Superior temporal gyrus (tissue), 1 donor: ENCODE measurements around the gene URGCP.

Source experiments
- DNase-seq: peaks from one replicate; pipeline ENCODE4 v3.0.0-alpha.2; 2016; ENCODE audit errors: extremely low spot score

Gene URGCP

GRCh38 chr7:43906331-43907010 lies at the start of gene URGCP:
Gene URGCP (minus strand): TSS chr7:43906596. CDS start chr7:43906575, 21 bp downstream.
- DNase-seq, result no peak

GRCh38 chr7:43956027-43956426 lies 49.6 kb upstream of the URGCP start:
- DNase-seq, result peak; percentile 4

GRCh38 chr7:43954524-43955228 lies 48.3 kb upstream of the URGCP start:
- DNase-seq, result peak; percentile 88

- DNase-seq, result no peak
Measured at GRCh38 chr7:43953071-43953470, 46.7 kb upstream of the URGCP start.

- DNase-seq, result peak; percentile 8
Measured at GRCh38 chr7:43952028-43952427, 45.6 kb upstream of the URGCP start.

- DNase-seq, result no peak
Measured at GRCh38 chr7:43944286-43944685, 37.9 kb upstream of the URGCP start.

GRCh38 chr7:43943417-43944187 lies 37.2 kb upstream of the URGCP start:
- no peak for DNase-seq

- no peak for DNase-seq
Measured at GRCh38 chr7:43942997-43943396, 36.6 kb upstream of the URGCP start.

GRCh38 chr7:43942250-43942649 lies 35.9 kb upstream of the URGCP start:
- no peak for DNase-seq

GRCh38 chr7:43938892-43939482 lies 32.6 kb upstream of the URGCP start:
- no peak for DNase-seq

GRCh38 chr7:43937444-43937843 lies 31.0 kb upstream of the URGCP start:
- no peak for DNase-seq

- no peak for DNase-seq
Measured at GRCh38 chr7:43933902-43934560, 27.6 kb upstream of the URGCP start.

GRCh38 chr7:43931346-43931745 lies 24.9 kb upstream of the URGCP start:
- DNase-seq, result no peak

GRCh38 chr7:43929529-43930457 lies 23.4 kb upstream of the URGCP start:
- no peak for DNase-seq

GRCh38 chr7:43927810-43928209 lies 21.4 kb upstream of the URGCP start:
- no peak for DNase-seq

- DNase-seq, result no peak
Measured at GRCh38 chr7:43926798-43927123, 20.4 kb upstream of the URGCP start.

- DNase-seq, result peak; percentile 83
Measured at GRCh38 chr7:43925984-43926797, 19.8 kb upstream of the URGCP start, which contains the start of gene UBE2D4. Gene UBE2D4 (plus strand): TSS chr7:43926436. CDS start chr7:43926533, 97 bp downstream.

- no peak for DNase-seq
Measured at GRCh38 chr7:43922726-43923125, 16.3 kb upstream of the URGCP start.

GRCh38 chr7:43921423-43921822 lies 15.0 kb upstream of the URGCP start:
- DNase-seq, result no peak

GRCh38 chr7:43915907-43916306 lies 9.5 kb upstream of the URGCP start:
- DNase-seq, result no peak
